DMS153 treated with DMSO at 0.1 percent for 48 hours (cell line): ENCODE data around the gene MTHFS.

Source experiments
- DNase-seq: peaks from one replicate; lab custom pipeline; 2025; ENCODE audit not compliant: unreplicated experiment; lab: John Stamatoyannopoulos, UW

The MTHFS gene

DNA sequence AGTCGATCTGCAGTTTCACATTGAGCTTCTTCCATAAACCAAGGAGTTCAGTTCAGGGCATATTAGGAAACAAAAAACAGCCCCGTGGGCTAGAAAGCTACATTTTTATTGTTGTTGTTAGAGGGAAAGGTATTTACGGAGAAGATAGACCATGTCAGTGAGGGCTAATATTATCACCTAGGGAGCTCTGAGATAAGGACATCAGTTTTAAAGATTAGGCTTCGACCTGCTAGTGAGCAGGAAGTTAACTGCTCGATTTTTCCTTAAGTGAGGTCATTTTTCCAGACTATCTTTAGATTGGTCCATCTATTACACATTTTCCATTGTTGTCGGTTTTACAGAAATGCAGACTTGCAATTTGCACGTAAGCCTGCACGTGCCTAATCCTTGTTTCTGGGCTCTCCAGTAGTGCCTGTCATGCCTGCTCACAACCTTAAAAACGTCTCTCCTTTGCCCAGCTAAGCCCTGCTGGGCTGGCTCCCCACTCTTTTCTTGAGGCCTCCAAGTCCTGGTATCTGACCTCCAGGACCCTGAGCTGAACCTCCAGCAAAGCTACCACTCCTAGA, 72.6 kb downstream of the MTHFS start:
- DNase-seq: no peak

DNA sequence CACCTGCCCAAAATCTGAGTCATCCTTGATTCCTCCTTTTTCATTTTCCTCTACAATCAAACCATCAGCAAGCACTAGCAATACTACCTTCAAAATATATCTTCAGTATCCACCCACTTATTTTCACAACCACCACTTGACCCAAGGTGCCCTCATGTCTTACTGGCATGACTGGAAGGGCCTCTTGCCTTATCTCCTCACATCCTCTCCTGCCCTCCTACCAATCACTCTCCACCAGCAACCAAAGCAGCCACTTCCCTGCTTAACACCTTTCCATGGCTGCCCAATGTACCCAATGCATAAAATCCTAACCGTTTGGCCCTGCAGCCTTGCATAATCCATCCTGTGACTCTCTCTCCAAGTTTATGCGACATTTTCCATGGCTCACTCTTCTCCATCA, 76.0 kb downstream of the MTHFS start:
- DNase-seq: no peak

DNA sequence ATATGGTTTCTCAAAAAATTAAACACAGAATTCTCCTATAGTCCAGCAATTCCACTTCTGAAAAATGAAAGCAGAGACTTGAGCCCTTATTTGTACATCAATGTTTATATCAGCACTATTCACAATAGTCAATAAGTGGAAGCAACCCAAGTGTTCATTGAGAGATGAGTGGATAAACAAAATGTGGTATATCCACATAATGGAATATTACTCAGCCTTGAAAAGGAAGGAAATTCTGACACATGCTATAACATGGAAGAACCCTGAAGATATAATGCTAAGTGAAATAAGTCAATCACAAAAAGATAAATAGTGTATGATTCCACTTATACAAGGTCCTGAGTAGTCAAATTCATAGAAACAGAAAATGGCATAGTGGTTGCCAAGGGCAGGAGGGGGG, 76.6 kb downstream of the MTHFS start:
- DNase-seq: no peak

DNA sequence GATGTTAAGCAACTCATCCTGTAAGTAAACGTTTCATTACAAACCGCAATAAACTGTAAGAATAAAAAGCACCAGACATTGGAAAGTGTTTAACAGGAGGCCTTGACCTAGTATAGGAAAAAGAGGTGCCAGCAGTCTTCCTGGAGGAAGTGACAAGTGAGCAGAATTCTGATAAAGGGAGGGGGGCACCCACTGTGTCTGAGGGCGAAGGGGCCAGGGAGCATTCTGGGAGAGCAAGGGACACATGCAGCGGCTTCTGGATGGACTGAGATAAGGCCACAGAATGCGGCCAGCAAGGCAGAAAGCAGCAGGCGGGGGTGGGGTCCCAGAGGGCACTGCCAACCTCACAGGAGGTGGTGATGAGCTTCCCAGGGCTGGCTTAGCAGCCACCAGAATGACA, 80.2 kb downstream of the MTHFS start:
- DNase-seq: no peak

DNA sequence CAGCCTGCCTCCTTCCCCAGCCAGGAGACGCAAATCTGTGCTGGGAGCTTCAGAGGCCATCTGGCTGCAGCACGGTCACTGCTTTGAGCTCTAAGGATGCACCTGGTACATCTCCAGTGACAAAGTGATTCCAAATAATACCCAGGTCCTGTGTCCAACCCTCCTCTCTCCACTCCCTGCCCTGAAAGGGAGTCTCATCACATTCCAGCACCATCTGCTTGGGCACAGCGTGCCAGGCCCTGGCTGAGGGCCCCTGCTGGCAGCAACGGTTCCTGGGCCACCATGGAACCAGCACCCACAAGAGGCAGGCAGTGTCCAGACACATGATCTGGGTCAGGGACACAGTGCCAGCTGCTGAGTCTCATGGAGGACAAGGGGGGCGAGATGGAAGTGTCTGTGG, 81.3 kb downstream of the MTHFS start:
- no peak for DNase-seq

DNA sequence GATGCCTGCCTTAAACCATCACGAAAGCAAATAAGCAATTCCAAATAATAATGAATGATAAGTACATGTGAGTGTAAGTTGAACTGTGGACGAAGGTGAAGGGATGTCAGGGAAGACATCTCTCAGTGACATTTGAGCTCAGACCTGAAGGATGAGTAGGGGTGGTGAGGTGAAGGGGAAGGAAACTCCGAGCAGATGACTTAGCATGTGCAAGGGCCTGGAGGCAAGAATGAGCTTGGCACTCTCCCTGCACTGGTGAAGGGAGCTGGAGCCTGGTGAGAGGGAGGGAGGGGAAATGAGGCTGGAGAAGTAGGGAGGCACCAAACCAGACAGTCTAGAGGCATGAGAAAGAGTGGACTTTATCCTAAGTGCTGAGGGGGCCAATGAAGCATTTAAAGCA, 84.3 kb downstream of the MTHFS start:
- no peak for DNase-seq

DNA sequence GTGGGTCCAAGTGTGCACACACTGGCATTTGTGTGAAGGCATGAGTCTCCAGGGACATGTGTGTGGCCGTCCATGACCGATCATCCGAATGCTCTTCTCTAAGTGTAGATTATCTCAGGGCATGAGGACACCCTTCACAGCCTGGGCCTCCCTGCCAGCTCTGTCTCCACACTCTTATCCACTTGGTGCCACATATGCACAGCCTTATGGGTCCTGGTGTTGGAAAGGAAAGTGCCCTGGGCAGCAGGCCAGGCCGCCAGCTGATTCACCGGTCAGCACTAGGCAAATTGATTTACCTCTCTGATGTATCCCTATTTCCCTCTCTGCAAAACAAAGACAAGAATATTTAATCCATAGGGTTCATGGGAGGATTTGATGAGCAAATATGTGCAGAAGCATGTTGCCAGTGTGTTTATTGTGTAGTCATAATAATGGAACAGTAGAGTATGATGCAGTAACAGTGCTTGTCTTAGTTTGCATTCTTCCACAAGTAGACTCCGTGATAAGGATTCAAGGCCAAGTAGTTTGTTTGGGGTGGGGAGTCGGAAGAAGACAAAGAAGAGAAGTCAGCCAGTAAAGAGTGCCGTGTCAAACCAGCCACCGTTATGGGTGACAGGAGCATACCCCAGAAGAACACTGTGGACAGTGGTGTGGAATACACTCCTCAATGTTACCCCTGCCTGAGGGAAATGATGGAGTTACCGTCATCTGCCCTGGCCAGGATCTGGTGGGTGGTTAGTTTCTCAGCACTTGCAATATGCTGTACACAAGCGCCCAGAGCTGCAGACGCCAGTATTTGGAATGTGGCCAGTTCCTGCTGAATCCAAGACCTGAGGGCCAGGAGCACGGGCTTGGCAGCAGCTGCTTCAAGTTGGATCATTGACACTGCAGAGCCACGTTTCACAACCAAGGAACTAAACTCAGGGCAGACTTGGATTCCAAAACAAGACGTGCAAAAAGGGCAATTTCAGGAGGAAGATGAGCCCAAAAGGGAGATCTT, 85.1 kb downstream of the MTHFS start:
- no peak for DNase-seq

DNA sequence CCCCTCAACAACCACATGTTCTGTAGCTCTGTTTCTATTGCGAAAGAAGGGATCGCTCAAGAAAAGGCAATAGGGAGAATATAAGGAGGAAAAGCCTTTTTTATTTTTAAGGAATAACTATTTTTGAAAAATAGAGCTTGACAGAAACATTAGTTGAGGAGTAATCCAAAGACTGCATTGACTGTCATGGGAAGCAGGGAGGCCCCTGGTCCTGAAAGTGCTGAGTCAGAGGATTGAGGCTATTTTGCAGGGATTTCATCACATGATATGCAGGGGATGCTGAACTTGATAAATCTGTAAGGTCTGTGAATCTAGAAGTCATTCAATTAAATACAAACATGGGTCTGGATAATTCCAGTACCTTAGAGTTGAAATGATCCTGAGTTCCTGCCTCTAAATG, 92.0 kb downstream of the MTHFS start:
- DNase-seq: no peak

DNA sequence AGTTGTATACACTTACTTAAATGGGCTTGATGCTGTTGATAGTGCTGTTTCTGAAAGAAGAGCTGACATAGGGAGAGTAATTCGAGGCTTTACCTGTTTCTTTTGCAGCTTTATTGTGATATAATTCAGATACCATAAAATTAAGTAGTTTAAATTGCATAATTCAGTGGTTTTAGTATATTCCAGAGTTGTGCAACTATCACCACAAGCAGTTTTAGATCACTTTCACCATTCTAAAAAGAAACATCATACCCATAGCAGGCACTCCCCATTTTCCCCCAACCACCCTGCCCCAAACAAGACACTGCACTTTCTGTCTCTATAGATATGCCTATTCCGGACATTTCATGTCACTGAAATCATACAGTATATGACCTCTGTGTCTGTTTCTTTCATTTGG, 98.5 kb downstream of the MTHFS start:
- no peak for DNase-seq
